ENCODE results near the gene SELENOT. TPM values are rescaled to one million over a fixed set of nuclear protein-coding genes. Genes with fewer than 3 reads are reported as not detected.
"Not testable (repeated sequence)": the region's sequence is repeated elsewhere in the genome, so short reads cannot be mapped to it uniquely, and the experiment has no call there.

Gene SELENOT
- polyA plus RNA-seq, 1 donor from 2014 or later = 213 TPM

GRCh38 chr3:150622955-150623354, 19.8 kb downstream of the SELENOT start:
- H3K4me1 Mint-ChIP-seq = peaks cover 25 to 36% (median 30%) of the 10 kb centered on the region in 3 donors
- H3K9me3 Mint-ChIP-seq, H3K4me3 Mint-ChIP-seq, H3K27me3 Mint-ChIP-seq, H3K36me3 Mint-ChIP-seq: not testable (repeated sequence)
- peak overlapping the region in 1 of 3 donors; percentile 74 for H3K27ac Mint-ChIP-seq

- Mint-ChIP-seq H3K4me3 (no peak overlapping the region), H3K4me1 (peaks cover 21 to 33% (median 24%) of the 10 kb centered on the region in 3 donors), H3K27me3 (no peaks in the 10 kb centered on the region), H3K36me3 (peaks cover 6% of the 10 kb centered on the region), H3K27ac (peak overlapping the region in 1 of 3 donors; percentile 32), H3K9me3 (no peaks in the 10 kb centered on the region)
These were observed 20.8 kb downstream of the SELENOT start for GRCh38 chr3:150623945-150624344.

GRCh38 chr3:150626148-150626930, 23.2 kb downstream of the SELENOT start:
- Mint-ChIP-seq H3K4me1 (peaks cover 6 to 17% (median 16%) of the 10 kb centered on the region in 3 donors), H3K27me3 (no peaks in the 10 kb centered on the region), H3K4me3 (no peak overlapping the region), H3K9me3 (no peaks in the 10 kb centered on the region), H3K27ac (peak overlapping the region in 1 of 3 donors; percentile 16), H3K36me3 (peaks cover 9% of the 10 kb centered on the region)

GRCh38 chr3:150627557-150627956, 24.4 kb downstream of the SELENOT start:
- Mint-ChIP-seq H3K9me3 (no peaks in the 10 kb centered on the region), H3K27ac (no peak overlapping the region)

GRCh38 chr3:150631515-150632221, 28.5 kb downstream of the SELENOT start:
- Mint-ChIP-seq H3K36me3 (peaks cover 3% of the 10 kb centered on the region), H3K4me1 (peaks cover 14 to 20% (median 15%) of the 10 kb centered on the region in 3 donors), H3K9me3 (no peaks in the 10 kb centered on the region), H3K27me3 (no peaks in the 10 kb centered on the region), H3K4me3 (no peak overlapping the region), H3K27ac (peak overlapping the region in 1 of 3 donors; percentile 29)

More at GRCh38 chr3:150627557-150627956, 24.4 kb downstream of the SELENOT start:
- Mint-ChIP-seq H3K27me3 (no peaks in the 10 kb centered on the region), H3K4me3 (no peak overlapping the region), H3K4me1 (peaks cover 1 to 11% (median 10%) of the 10 kb centered on the region in 3 donors), H3K36me3 (peaks cover 9% of the 10 kb centered on the region)

GRCh38 chr3:150635076-150635475, 32.0 kb downstream of the SELENOT start:
- peaks cover 13 to 20% (median 15%) of the 10 kb centered on the region in 3 donors for H3K4me1 Mint-ChIP-seq
- no peaks in the 10 kb centered on the region for H3K27me3 Mint-ChIP-seq
- H3K27ac Mint-ChIP-seq = peak overlapping the region in 1 of 3 donors; percentile 2
- H3K4me3 Mint-ChIP-seq = peak overlapping the region in 1 of 4 donors; percentile 51
- no peaks in the 10 kb centered on the region for H3K9me3 Mint-ChIP-seq
- H3K36me3 Mint-ChIP-seq = no peaks in the 10 kb centered on the region

GRCh38 chr3:150635526-150635925, 32.4 kb downstream of the SELENOT start:
- Mint-ChIP-seq H3K27ac (peak overlapping the region in 1 of 3 donors; percentile 2), H3K36me3 (no peaks in the 10 kb centered on the region), H3K27me3 (no peaks in the 10 kb centered on the region), H3K9me3 (no peaks in the 10 kb centered on the region), H3K4me3 (peak overlapping the region in 1 of 4 donors; percentile 51), H3K4me1 (peaks cover 13 to 20% (median 15%) of the 10 kb centered on the region in 3 donors)

GRCh38 chr3:150636258-150636657, 33.1 kb downstream of the SELENOT start:
- Mint-ChIP-seq H3K27me3 (no peaks in the 10 kb centered on the region), H3K36me3 (no peaks in the 10 kb centered on the region), H3K4me1 (peaks cover 13 to 20% (median 15%) of the 10 kb centered on the region in 3 donors), H3K9me3 (no peaks in the 10 kb centered on the region), H3K27ac (peak overlapping the region in 1 of 3 donors; percentile 26), H3K4me3 (no peak overlapping the region)

GRCh38 chr3:150639262-150639661, 36.1 kb downstream of the SELENOT start:
- peaks cover 5% of the 10 kb centered on the region for H3K27me3 Mint-ChIP-seq
- H3K4me3 Mint-ChIP-seq = no peak overlapping the region
- H3K36me3 Mint-ChIP-seq = peaks cover 5% of the 10 kb centered on the region
- H3K27ac Mint-ChIP-seq = peak overlapping the region in 1 of 3 donors; percentile 63
- H3K4me1 Mint-ChIP-seq = peaks cover 8 to 16% (median 10%) of the 10 kb centered on the region in 3 donors
- H3K9me3 Mint-ChIP-seq = no peaks in the 10 kb centered on the region

GRCh38 chr3:150640256-150640655, 37.1 kb downstream of the SELENOT start:
- Mint-ChIP-seq H3K9me3 (peaks cover 0 to under 1% (median 0%) of the 10 kb centered on the region in 3 donors), H3K27me3 (peaks cover 5% of the 10 kb centered on the region), H3K27ac (no peak overlapping the region), H3K4me1 (peaks cover 3 to 9% (median 8%) of the 10 kb centered on the region in 3 donors), H3K4me3 (no peak overlapping the region), H3K36me3 (peaks cover 5% of the 10 kb centered on the region)

- no peaks in the 10 kb centered on the region for H3K27me3 Mint-ChIP-seq
These were observed 50.0 kb downstream of the SELENOT start for GRCh38 chr3:150653110-150653561.

GRCh38 chr3:150656316-150656715, 53.2 kb downstream of the SELENOT start:
- H3K4me1 Mint-ChIP-seq = peaks cover 0 to 4% (median 3%) of the 10 kb centered on the region in 3 donors
- peaks cover 2% of the 10 kb centered on the region for H3K36me3 Mint-ChIP-seq
- H3K27me3 Mint-ChIP-seq = no peaks in the 10 kb centered on the region
- H3K9me3 Mint-ChIP-seq = no peaks in the 10 kb centered on the region
- no peak overlapping the region for H3K4me3 Mint-ChIP-seq
- no peak overlapping the region for H3K27ac Mint-ChIP-seq

More at GRCh38 chr3:150653110-150653561, 50.0 kb downstream of the SELENOT start:
- Mint-ChIP-seq H3K27ac (no peak overlapping the region), H3K36me3 (no peaks in the 10 kb centered on the region), H3K4me1 (peaks cover 0 to 3% (median 2%) of the 10 kb centered on the region in 3 donors), H3K9me3 (no peaks in the 10 kb centered on the region), H3K4me3 (no peak overlapping the region)

GRCh38 chr3:150662410-150663200, 59.5 kb downstream of the SELENOT start:
- peaks cover 3 to 5% (median 4%) of the 10 kb centered on the region in 3 donors for H3K4me1 Mint-ChIP-seq
- H3K9me3 Mint-ChIP-seq = no peaks in the 10 kb centered on the region
- peaks cover 3% of the 10 kb centered on the region for H3K27me3 Mint-ChIP-seq

GRCh38 chr3:150663461-150663860, 60.3 kb downstream of the SELENOT start:
- Mint-ChIP-seq H3K27me3 (peaks cover 3% of the 10 kb centered on the region), H3K4me1 (peaks cover 3 to 5% (median 4%) of the 10 kb centered on the region in 3 donors), H3K36me3 (peaks cover 4% of the 10 kb centered on the region), H3K9me3 (no peaks in the 10 kb centered on the region), H3K4me3 (no peak overlapping the region), H3K27ac (no peak overlapping the region)

More at GRCh38 chr3:150662410-150663200, 59.5 kb downstream of the SELENOT start:
- H3K4me3 Mint-ChIP-seq = no peak overlapping the region
- H3K27ac Mint-ChIP-seq = no peak overlapping the region
- H3K36me3 Mint-ChIP-seq = peaks cover 5% of the 10 kb centered on the region
